Measurements from ENCODE around the gene SLC10A3. TPM values are rescaled to one million over a fixed set of nuclear protein-coding genes. Genes with fewer than 3 reads are reported as not detected.
A peak's percentile ranks its signal among the peaks of the same experiment; 100 is the strongest.

SLC10A3 gene
- total RNA-seq, 1 donor from 2014 or later, result 20.6 TPM

GRCh38 chrX:154489182-154489581, 1.2 kb downstream of the SLC10A3 start:
- Mint-ChIP-seq H3K9me3 (ENCODE audit: unreplicated experiment) (no peaks in the 10 kb centered on the region), H3K4me1 (ENCODE audit: unreplicated experiment) (peaks cover 17% of the 10 kb centered on the region), H3K36me3 (ENCODE audit: unreplicated experiment) (no peaks in the 10 kb centered on the region), H3K27me3 (ENCODE audit: unreplicated experiment) (no peaks in the 10 kb centered on the region), H3K4me3 (ENCODE audit: unreplicated experiment) (peak overlapping the region; percentile 78), H3K27ac (ENCODE audit: unreplicated experiment) (no peak overlapping the region)
- DNase-seq (ENCODE audit: extremely low spot score, unreplicated experiment), result no peak
- no peak for TF ChIP-seq CTCF (IDR thresholded peaks at IDR 0.05)

GRCh38 chrX:154488336-154489075, 1.9 kb downstream of the SLC10A3 start:
- Mint-ChIP-seq H3K36me3 (ENCODE audit: unreplicated experiment) (no peaks in the 10 kb centered on the region), H3K27ac (ENCODE audit: unreplicated experiment) (no peak overlapping the region), H3K9me3 (ENCODE audit: unreplicated experiment) (no peaks in the 10 kb centered on the region), H3K4me3 (ENCODE audit: unreplicated experiment) (no peak overlapping the region), H3K27me3 (ENCODE audit: unreplicated experiment) (no peaks in the 10 kb centered on the region), H3K4me1 (ENCODE audit: unreplicated experiment) (peaks cover 17% of the 10 kb centered on the region)
- DNase-seq (ENCODE audit: extremely low spot score, unreplicated experiment), result no peak
- TF ChIP-seq CTCF (IDR thresholded peaks at IDR 0.05), result no peak

GRCh38 chrX:154487518-154488290, 2.7 kb downstream of the SLC10A3 start:
- Mint-ChIP-seq H3K4me1 (ENCODE audit: unreplicated experiment) (peaks cover 17% of the 10 kb centered on the region), H3K27ac (ENCODE audit: unreplicated experiment) (no peak overlapping the region), H3K27me3 (ENCODE audit: unreplicated experiment) (no peaks in the 10 kb centered on the region), H3K4me3 (ENCODE audit: unreplicated experiment) (peak overlapping the region; percentile 22), H3K36me3 (ENCODE audit: unreplicated experiment) (no peaks in the 10 kb centered on the region), H3K9me3 (ENCODE audit: unreplicated experiment) (no peaks in the 10 kb centered on the region)
- TF ChIP-seq CTCF (IDR thresholded peaks at IDR 0.05), result no peak
- DNase-seq (ENCODE audit: extremely low spot score, unreplicated experiment), result no peak

- H3K36me3 Mint-ChIP-seq (ENCODE audit: unreplicated experiment), result no peaks in the 10 kb centered on the region
- H3K27me3 Mint-ChIP-seq (ENCODE audit: unreplicated experiment), result no peaks in the 10 kb centered on the region
- peak within 1 kb of the TSS; percentile 47 for H3K27ac Mint-ChIP-seq (ENCODE audit: unreplicated experiment)
- H3K4me1 Mint-ChIP-seq (ENCODE audit: unreplicated experiment), result peaks cover 17% of the 10 kb centered on the region
- H3K4me3 Mint-ChIP-seq (ENCODE audit: unreplicated experiment), result peak within 1 kb of the TSS; percentile 72
- H3K9me3 Mint-ChIP-seq (ENCODE audit: unreplicated experiment), result no peaks in the 10 kb centered on the region
- DNase-seq (ENCODE audit: extremely low spot score, unreplicated experiment), result peak; percentile 86
- TF ChIP-seq CTCF (IDR thresholded peaks at IDR 0.05), result no peak
Observed at GRCh38 chrX:154486396-154487207, 3.8 kb downstream of the SLC10A3 start, which contains the start of gene UBL4A. Gene UBL4A, minus strand, starts transcription at chrX:154486615. Its CDS starts 31 bp downstream, at chrX:154486584.

Measured in osteocyte (in vitro differentiated cells).